DND-41 (cell line): ENCODE results near the gene NCR2.

Experiments used
- ATAC-seq: fragments of 200-7000 bp; cut with Tn5 transposase; 3 replicates; pipeline ENCODE4 v1.9.1; 2021; ENCODE audit warnings: low read depth; ENCODE audit not compliant: insufficient read depth
- DNase-seq: peaks from one replicate; pipeline ENCODE4 v3.0.0-alpha.2; 2020
- H2AFZ ChIP-seq: 2 replicates; pipeline ENCODE4 v1.6.0; 2012; ENCODE audit warnings: low read depth, low read length
- H3K27ac ChIP-seq: 2 replicates; pipeline ENCODE4 v1.5.1; 2012; ENCODE audit warnings: low read length, inconsistent platforms
- H3K27me3 ChIP-seq: fragments of 200-600 bp; sonication (generic); 2 replicates; pipeline ENCODE4 v1.6.0; 2012; ENCODE audit warnings: low read length, mild to moderate bottlenecking, inconsistent platforms; ENCODE audit not compliant: insufficient read depth, poor library complexity
- H3K36me3 ChIP-seq: 2 replicates; pipeline ENCODE4 v1.5.1; 2012; ENCODE audit warnings: low read length, inconsistent platforms; ENCODE audit not compliant: insufficient read depth
- H3K4me1 ChIP-seq: 2 replicates; pipeline ENCODE4 v1.5.1; 2012; ENCODE audit warnings: mild to moderate bottlenecking, low read length; ENCODE audit not compliant: insufficient read depth
- H3K4me2 ChIP-seq: 2 replicates; pipeline ENCODE4 v1.6.0; 2012; ENCODE audit warnings: mild to moderate bottlenecking, moderate library complexity, low read length, inconsistent platforms; ENCODE audit not compliant: insufficient read depth
- H3K4me3 ChIP-seq, 2 experiments: fragments of 200-600 bp in 1 of 2; shearing (Covaris generic) in 1 of 2; 2 replicates each; pipeline ENCODE4 v1.5.1; 2012 to 2016; ENCODE audit warnings: inconsistent platforms in 2 of 2, low read length in 2 of 2, mild to moderate bottlenecking in 2 of 2, low read depth in 1 of 2, moderate library complexity in 1 of 2
- H3K79me2 ChIP-seq: 2 replicates; pipeline ENCODE4 v1.6.0; 2012; ENCODE audit warnings: low read length, inconsistent platforms; ENCODE audit not compliant: insufficient read depth
- H3K9ac ChIP-seq: 2 replicates; pipeline ENCODE4 v1.6.0; 2012; ENCODE audit warnings: low read depth, mild to moderate bottlenecking, inconsistent platforms, low read length, moderate library complexity
- H3K9me3 ChIP-seq: 2 replicates; pipeline ENCODE4 v1.5.1; 2012; ENCODE audit warnings: low read length, moderate library complexity, mild to moderate bottlenecking, inconsistent platforms; ENCODE audit not compliant: insufficient read depth, severe bottlenecking
- H4K20me1 ChIP-seq: 2 replicates; pipeline ENCODE4 v1.6.0; 2012; ENCODE audit warnings: low read length; ENCODE audit not compliant: insufficient read depth
- CTCF ChIP-seq: IDR thresholded peaks from 2 replicates; pipeline ENCODE4 v1.5.1; 2012; ENCODE audit warnings: borderline replicate concordance, low read length, moderate library complexity, mild to moderate bottlenecking; ENCODE audit not compliant: poor library complexity, severe bottlenecking; ENCODE audit errors: extremely low read depth
- EZH2 ChIP-seq: IDR thresholded peaks from 3 replicates; pipeline ENCODE4 v1.6.1; 2012; ENCODE audit warnings: borderline replicate concordance, low read depth, mild to moderate bottlenecking, moderate library complexity, low read length, inconsistent platforms; ENCODE audit not compliant: severe bottlenecking

The NCR2 gene

DNA sequence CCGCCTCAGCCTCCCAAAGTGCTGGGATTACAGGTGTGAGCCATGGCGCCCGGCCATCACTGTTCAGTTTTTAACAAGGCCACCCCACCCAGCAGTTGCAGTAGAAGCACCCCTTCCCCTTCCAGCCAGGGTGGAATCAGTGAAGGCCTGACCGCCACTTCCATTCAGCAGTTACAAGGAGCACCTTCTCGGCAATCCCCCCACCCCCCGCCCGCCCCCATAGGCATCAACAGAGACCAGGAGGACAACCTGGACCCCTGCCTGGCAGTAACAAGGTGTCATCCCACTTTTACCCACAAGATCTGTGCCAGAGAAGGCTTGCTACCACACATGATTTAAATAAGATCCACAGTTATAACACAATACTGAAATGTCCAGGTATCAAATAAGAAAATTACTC lies 23.1 kb downstream of the NCR2 start:
- Histone ChIP-seq H3K9ac (no peak overlapping the region), H3K9me3 (peaks cover 29% of the 10 kb centered on the region), H3K27me3 (no peaks in the 10 kb centered on the region), H2AFZ (no peak overlapping the region), H3K4me3 (no peak overlapping the region), H3K36me3 (no peaks in the 10 kb centered on the region), H3K4me1 (no peaks in the 10 kb centered on the region), H3K79me2 (no peaks in the 10 kb centered on the region), H3K27ac (no peak overlapping the region), H3K4me2 (no peak overlapping the region), H4K20me1 (no peaks in the 10 kb centered on the region)
- no peak for DNase-seq
- TF ChIP-seq EZH2 (no peak), CTCF (no peak)
- ATAC-seq = no peak

GRCh38 chr6:41359617-41360313 lies 24.4 kb downstream of the NCR2 start:
- H3K4me1 ChIP-seq = no peaks in the 10 kb centered on the region
- TF ChIP-seq CTCF (no peak), EZH2 (no peak)
- H3K36me3 ChIP-seq = no peaks in the 10 kb centered on the region
- H3K4me2 ChIP-seq = no peak overlapping the region
- ATAC-seq (no peak), DNase-seq (no peak)
- H3K9me3 ChIP-seq = peaks cover 29% of the 10 kb centered on the region
- H3K27me3 ChIP-seq = no peaks in the 10 kb centered on the region
- H3K79me2 ChIP-seq = no peaks in the 10 kb centered on the region
- no peak overlapping the region for H3K4me3 ChIP-seq
- no peaks in the 10 kb centered on the region for H4K20me1 ChIP-seq
- H2AFZ ChIP-seq = no peak overlapping the region
- no peak overlapping the region for H3K9ac ChIP-seq
- H3K27ac ChIP-seq = no peak overlapping the region

DNA sequence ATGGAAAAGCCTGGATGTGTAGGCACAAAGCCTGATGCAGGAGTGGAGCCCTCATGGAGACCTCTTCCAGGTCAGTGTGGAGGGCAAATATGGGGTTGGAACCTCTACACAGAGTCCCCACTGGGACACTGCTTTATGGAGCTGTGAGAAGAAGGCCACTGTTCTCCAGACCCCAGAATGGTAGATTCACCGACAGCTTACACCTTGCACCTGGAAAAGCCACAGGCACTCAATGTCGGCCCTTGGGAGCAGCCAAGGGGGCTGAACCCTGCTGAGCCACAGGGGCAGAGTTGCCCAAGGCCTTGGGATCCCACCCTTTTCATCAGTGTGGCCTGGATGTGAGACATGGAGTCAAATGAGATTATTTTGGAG lies 24.9 kb downstream of the NCR2 start:
- Histone ChIP-seq H3K79me2 (no peaks in the 10 kb centered on the region), H3K27me3 (no peaks in the 10 kb centered on the region), H4K20me1 (no peaks in the 10 kb centered on the region), H3K4me2 (no peak overlapping the region), H3K27ac (no peak overlapping the region), H3K9me3 (peaks cover 29% of the 10 kb centered on the region), H3K36me3 (no peaks in the 10 kb centered on the region), H3K9ac (no peak overlapping the region), H3K4me1 (no peaks in the 10 kb centered on the region), H2AFZ (no peak overlapping the region), H3K4me3 (no peak overlapping the region)
- TF ChIP-seq CTCF = no peak
- TF ChIP-seq EZH2 = no peak
- DNase-seq (no peak), ATAC-seq (no peak)

- H3K9ac ChIP-seq = no peak overlapping the region
- ATAC-seq = no peak
- no peak overlapping the region for H3K4me3 ChIP-seq
- H3K4me2 ChIP-seq = no peak overlapping the region
- peaks cover 9% of the 10 kb centered on the region for H3K4me1 ChIP-seq
- no peaks in the 10 kb centered on the region for H3K27me3 ChIP-seq
- H3K36me3 ChIP-seq = no peaks in the 10 kb centered on the region
- no peak overlapping the region for H2AFZ ChIP-seq
- H3K79me2 ChIP-seq = no peaks in the 10 kb centered on the region
- H3K9me3 ChIP-seq = peaks cover 6% of the 10 kb centered on the region
- no peak overlapping the region for H3K27ac ChIP-seq
- TF ChIP-seq CTCF (no peak), EZH2 (no peak)
- DNase-seq = no peak
- H4K20me1 ChIP-seq = no peaks in the 10 kb centered on the region
These were observed 30.7 kb downstream of the NCR2 start for GRCh38 chr6:41366150-41366549.
